COR-L47 (cell line): Measurements from ENCODE around the gene ACSL5.
"Not testable (repeated sequence)": the region's sequence is repeated elsewhere in the genome, so short reads cannot be mapped to it uniquely, and the experiment has no call there.

ENCODE experiments used
- DNase-seq: peaks from one replicate; lab custom pipeline; 2025; lab: John Stamatoyannopoulos, UW

Gene ACSL5

DNA sequence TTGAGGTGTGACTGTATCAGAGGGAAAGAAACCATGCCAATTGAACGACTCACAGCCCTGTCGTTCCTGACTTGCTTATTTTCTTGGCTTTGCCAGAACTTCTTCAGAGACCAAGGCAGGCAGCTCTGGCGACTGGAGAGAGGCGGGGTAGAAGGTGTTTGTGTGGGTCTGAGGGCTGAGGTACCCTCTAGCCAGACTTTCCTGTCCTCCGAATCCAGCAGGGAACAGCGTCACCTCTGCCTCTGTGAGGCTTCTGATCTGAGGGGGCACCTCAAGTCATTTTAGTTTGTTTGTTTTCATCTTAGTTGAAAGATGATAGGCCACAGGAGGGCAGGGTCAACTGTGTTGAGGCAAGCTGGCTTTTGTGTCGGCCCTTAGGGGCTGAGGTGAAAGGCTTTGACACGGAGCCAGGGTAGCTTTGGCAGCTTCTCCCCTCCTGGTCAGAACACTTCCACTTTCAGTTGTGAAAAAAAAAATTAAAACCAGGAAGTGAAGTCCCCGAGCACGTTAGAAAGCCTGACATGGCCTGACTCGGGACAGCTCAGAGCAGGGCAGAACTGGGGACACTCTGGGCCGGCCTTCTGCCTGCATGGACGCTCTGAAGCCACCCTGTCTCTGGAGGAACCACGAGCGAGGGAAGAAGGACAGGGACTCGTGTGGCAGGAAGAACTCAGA is 1.9 kb downstream of the ACSL5 start:
- no peak for DNase-seq

DNA sequence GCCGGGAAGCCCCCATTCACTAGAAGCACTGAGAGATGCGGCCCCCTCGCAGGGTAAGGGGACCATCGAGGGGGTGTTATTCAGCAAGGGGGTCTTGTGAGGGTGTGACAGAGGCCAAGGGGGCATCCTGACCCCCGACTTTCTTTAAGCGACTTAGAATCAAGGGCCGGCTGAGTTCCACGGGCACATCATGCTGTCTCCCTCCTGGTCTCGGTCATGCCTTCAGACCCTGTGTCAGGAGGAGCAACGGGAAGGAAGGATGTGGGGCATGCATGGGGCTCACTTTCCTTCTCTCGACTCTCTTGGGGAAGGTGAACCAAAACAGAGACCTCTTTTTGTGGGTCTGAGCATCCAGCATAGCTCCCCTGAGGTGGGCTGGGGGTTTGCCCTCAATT is 2.5 kb downstream of the ACSL5 start:
- DNase-seq, result no peak

DNA sequence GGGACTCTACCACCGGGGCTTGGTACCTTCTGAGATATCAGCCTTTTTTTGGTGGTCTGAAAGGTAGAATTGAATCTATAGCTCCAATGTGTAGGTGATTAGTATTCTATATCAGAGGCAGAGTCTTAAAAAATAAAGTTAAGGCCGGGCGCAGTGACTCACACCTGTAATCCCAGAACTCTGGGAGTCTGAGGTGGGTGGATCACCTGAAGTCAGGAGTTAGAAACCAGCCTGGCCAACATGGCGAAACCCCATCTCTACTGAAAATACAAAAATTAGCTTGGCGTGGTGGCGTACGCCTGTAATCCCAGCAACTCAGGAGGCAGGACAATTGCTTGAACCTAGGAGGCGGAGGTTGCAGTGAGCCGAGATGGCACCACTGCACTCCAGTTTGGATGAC is 3.2 kb downstream of the ACSL5 start:
- not testable (repeated sequence) for DNase-seq

DNA sequence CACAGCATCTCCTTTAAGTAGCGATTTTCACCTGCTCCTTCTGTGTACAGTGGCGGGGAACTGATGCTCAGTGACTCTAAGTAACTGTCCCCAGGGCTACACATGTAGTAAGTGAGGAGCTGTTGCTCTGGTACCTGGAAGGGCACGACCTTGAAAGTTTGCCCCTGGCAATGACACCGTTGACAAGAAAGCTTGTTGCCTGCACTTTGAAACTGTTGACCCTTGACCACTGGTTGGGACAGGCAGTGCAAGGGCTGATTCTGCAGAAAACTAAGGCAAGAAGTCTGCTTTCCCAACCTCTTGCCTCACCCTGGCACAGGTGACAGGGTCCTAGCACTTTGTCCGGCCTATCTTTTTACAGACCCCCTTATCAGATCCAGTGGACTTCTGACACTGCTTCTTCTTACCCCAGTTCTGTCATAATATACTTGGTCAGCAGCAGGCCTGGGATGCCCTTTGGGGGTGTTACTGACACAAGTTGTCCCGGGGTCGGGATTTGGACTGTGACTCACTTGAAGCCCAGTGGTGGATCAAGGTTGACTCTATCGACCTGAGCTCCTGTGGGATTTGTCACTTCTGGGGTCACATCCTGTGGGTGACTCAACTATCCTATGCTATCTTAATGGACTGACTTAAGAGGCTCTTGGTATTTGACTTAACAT is 5.8 kb downstream of the ACSL5 start:
- no peak for DNase-seq

DNA sequence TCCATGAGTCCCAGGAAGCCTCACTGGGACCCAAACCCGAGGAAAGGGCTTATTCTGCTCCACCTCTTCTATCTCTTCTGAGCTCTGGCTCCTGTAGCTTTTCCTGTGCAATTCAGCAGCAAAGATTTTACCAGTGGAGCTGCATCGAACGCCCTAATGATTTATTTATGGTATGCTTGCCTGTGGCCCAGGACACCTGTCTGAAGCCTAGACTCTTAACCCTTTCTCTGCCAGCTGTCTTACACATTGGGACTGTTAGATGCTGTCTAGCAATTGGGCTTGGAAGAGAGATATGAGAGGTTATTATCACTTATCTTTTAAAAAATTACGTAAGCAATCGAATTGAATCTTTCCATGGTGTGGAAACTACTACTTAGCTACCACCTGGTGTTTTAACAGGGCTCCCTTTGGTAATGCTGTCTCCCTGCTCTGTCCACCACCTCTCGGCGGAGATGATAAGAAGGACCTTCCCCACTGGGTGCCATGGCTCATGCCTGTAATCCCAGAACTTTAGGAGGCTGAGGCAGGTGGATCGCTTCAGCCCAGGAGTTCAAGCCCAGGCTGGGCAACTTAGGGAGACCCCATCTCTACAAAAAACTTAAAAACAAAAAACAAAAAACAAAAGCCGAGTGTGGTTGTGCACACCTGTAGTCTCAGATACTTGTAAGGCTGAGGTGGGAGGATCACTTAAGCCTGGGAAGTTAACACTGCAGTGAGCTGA is 8.8 kb downstream of the ACSL5 start:
- DNase-seq, result no peak

DNA sequence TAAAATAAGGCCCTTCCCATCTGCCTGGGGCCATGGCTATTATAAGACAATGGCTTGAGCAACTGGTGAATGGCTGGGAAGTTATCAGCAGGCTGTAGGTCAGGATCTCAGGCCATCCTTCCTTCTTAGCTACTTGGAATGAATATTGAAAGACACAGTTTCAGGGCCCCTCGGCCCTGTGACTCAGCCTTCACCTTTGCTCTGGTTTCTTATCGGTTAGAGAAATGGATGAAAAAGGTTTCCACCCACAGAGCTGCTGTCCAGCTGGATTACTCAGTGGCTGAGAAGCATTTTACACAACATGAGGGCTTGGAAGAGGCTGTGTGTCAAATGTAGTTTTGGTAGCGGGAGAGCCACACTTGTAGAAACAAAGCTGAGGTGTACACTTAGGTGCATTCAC is 9.4 kb downstream of the ACSL5 start:
- no peak for DNase-seq

DNA sequence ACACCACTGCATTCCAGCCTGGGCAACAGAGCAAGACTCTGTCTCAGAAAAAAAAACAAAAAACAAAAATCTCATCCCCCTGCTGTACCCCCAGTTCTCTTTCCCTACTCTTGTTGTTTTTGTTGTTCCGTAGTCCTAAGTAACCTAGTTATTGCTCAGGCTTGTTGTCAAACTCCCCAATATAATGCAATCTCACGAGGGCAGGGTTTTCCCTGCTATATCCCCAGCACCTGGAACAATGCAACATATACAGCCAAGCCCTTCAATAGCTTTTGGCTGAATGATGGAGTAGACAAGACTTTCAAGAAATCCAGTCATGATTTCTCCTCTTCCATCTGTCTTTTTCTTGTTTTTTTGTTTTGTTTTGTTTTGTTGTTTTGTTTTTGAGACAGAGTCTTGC is 10.2 kb downstream of the ACSL5 start:
- DNase-seq, result no peak

DNA sequence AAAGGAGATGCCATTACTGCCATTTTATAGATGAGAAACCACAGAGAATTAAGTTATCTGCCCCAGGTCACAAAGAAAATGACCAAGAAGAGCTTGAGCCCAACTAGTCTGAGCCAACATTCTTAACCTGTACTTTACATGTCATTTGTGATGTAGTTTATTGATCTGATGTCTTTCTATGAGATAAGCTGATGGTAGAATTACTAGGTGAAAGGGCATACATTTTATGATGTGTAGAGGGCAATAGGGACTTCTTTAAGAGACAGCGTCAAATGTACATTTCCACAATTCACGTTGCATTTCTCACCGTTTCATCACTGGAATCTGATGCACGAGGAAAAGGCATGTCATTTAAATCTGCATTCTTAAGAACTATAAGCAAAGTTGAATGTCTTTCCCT is 11.3 kb downstream of the ACSL5 start:
- no peak for DNase-seq

DNA sequence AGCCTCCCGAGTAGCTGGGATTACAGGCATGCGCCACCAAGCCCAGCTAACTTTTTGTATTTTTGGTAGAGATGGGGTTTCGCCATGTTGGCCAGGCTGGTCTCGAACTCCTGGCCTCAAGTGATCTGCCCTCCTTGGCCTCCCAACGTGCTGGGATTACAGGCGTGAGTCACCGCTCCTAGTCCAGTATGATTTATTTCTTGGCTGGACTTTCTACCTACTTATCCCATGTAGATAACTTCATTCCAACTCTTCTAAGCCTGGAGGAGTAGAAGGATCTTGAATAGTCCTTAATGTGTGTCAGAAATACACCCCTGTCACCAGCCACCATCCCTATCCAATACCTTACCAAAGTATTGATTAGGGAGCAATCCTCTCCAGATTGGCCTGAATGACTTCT is 14.1 kb downstream of the ACSL5 start:
- DNase-seq, result not testable (repeated sequence)

DNA sequence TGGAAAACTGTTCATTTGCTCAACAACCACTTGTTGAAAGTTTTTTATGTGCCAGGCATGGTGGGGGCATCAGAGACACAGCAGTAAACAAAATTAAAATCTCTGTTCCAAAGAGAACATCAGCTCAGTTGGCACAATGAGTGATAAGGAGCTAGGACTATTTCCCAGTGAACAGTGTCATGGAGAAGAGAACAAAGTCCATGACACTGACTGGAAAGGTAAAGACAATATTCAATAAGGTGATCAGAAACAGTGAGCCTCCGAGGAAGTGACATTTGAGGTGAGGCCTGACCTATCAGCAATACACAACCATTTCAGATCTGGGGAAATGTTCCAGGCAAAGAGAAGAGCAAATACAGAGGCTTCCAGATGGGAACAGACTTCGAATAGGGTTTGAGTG is 14.6 kb downstream of the ACSL5 start:
- DNase-seq, result no peak

DNA sequence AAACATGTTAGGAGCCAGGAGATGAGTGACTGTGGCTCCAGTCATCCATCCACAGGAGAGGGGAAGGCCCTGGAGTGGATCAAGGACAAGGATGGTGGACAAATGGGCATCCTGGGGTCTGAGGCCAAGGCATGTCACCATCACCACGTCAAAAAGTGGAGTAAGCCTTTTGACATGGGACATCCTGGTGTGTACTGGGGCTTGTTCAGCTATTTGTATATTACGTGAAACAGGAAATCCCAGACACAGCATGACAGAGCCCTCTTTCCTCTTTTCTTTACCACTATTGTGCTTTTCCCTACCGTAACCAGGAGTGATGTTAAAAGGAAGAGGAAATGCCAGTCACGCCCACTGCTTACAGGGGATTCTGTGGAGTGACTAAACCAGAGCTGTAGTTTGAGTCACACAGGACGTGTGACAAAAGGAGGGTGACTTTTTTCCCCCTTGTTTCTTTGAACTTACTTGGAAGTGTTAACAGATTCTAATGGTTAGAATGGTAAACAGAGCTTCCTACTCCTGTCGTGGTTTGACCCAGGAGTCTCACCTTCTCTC is 15.4 kb downstream of the ACSL5 start:
- no peak for DNase-seq

DNA sequence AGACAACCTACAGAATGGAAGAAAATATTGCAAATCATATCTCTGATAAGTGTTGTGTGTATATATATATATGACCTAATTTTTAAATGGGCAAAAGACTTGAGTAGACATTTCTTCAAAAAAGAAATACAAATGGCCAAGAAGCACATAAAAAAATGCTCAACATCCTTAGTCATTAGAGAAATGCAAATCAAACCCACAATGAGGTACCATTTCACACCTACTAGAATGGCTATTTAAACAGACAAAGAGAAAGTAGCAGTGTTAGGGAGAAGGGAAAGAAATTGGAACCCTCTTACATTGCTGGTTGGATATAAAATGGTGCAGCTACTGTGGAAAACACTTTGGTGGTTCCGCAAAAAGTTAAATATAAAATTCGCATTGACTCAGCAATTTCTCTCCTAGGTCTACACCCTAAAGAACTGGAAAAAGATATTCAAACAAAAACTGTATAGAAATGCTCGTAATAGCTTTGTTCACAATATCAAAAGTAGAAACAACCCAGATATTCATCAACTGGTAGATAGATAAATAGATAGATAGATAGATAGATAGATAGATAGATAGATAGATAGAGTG is 16.3 kb downstream of the ACSL5 start:
- no peak for DNase-seq

DNA sequence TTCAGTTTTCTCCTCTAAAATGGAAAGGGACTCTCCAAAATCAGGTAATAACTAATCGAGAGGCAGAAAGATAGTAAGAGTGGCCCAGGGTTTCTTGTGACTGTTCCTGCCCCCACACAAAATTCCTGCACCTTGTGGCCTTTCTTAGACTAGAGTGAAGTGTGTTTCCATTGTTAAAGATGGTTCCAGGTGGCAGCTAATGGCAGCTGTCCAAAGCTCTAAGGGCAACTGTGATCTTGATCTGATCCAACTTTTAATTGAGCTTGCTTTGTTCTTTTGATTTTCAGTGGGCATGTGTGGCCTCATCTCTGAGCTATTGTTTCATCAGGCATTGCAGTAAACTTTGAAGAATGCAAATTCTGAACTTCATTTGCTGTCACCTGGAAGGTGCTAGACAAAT is 19.4 kb downstream of the ACSL5 start:
- no peak for DNase-seq

DNA sequence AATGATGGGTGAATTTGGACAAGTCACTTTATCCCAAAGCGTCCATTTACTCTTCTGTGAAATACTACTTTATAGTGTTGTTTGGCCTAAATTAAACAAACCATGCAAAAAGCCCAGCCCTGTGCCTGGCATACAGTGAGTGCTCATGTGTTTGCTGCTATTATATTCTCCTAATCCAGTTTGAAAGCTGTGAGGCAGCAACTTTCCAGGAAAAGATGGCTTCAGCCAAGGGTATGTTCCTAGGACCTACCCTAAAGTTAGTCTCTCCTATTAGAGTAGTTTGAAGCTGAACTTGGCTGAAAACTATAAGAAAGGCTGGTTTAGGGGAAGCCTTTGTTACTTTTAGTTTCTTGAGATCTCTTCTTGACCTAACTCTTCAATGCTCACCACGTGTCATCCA is 19.9 kb downstream of the ACSL5 start:
- no peak for DNase-seq

DNA sequence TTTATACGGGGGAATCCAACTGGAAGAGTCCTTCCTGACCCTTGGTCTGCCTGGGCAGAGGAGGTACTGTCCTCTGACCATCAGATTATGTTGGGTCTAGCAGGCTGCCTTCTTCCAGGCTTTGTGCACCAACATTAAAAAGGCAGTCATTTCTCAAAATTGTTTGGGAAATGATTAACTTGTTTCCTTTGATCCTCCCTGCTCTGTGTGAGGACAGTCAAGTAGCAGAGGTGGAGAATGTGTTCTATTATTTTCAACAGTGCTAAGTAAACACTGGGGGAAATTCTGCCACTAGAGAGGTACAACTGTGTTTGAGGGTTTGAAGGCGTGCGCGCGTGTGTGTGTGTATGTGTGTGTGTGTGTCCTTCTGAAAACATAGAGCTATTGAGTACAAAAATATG is 20.6 kb downstream of the ACSL5 start:
- no peak for DNase-seq

DNA sequence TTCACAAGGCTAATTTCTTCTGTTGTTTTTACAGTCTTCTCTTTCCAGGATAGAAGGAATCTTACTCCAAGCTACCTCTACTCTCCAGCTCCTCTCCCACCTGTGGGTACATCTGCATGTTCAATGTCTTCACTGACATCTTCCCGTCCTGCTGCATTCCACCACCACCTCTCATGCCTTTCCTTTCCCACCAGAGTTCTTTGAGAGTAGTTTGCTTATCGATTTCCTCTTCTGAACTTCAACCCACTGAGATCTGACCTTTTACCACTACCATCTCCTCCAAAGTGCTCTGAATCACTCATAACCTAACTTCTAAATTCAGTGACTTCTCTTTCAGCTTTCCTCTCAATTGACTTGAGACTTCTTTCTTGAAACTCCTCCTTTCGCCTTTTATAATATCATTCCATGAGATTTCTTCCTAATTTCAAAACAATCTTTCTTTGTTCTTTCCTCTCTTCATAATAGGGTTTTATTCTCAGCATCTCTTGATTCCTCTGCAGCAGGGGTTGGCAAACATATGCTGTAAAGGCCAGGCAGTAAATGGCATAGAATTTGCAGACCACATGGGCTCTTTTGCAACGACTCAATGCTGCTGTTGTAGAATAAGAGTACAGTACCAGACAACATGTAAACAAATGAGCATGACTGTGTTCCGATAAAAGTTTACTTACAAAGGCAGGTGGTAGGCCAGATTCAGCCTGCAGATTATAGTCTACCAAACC is 22.1 kb downstream of the ACSL5 start:
- DNase-seq, result no peak

DNA sequence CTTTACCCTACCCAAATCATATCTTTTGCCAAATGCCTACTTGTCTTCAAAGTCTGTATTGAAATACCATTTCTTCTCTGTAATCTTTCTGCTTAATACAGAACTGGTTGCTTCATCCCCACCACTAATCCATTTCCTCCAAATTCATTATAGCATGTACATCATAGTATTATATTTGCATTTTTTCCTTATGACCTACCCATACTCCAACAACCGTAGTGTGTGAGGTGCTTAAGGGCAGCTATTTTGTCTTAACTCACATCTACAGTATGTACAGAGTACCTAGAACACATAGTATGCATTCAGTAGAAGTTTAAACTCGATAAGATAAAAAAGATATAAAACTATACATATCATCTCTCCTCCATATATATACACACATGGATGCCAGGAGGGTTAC is 23.7 kb downstream of the ACSL5 start:
- DNase-seq, result no peak

DNA sequence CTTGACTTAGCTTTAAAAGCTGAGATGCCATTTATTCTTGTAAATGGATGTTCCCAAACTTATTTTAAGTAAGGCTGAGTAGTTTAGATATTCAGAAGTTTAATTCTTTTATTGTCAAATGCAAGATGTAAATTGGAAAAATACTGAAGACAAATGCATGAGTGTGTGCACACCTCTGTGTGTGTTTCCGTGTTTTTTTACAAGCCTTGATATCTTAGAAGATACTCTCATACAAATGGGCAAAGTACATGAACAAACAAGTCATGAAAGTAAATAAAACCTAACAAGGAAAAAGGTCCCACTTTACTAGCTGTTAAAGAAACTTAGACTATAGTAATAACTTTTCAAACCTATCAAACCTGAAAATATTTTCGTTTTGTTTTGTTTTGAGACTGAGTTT is 29.0 kb downstream of the ACSL5 start:
- DNase-seq, result no peak

DNA sequence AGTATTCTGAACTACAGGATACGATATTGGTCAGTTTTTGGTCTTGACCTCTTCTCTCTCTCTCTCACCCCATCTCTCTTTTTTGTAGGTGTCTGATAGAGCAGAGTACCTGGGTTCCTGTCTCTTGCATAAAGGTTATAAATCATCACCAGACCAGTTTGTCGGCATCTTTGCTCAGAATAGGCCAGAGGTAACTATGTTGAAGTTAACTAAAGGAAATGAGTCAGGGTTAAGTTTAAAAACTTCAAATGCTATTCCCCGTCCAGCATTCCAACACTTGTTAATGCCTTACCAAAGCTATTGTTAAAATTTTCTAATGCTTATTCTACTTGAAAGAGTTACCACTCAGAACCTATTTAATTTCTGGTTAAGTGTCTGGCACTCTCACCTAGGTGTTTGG is 30.7 kb downstream of the ACSL5 start:
- no peak for DNase-seq

DNA sequence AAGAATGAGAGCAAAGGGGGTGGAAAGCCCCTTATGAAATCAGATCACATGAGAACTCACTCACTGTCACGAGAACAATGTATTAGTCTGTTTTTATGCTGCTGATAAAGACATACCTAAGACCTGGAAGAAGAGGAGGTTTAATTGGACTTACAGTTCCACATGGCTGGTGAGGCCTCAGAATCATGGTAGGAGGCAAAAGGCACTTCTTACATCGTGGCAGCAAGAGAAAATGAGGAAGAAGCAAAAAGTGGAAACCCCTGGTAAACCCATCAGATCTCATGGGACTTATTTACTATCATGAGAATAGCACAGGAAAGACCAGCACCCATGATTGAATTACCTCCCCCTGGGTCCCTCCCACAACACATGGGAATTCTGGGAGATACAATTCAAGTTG is 32.9 kb downstream of the ACSL5 start:
- not testable (repeated sequence) for DNase-seq

DNA sequence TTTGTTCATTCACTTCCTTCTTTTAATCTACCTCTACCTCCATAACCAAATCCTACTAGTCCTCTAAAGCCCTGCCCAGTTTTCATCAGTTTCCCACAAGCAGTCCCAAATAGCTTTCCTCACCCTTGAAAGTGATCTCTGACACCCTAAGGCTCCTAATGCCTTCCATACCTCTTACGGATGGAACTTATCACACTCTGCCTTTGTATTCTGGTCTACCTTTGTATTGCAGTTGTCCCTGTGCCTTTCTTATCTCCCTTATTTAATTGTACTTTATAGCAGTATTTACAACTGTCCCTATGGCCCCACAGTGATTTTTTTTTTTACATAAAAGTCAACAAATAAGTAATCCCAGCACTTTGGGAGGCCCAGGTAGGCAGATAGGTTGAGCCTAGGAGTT is 33.8 kb downstream of the ACSL5 start:
- DNase-seq, result no peak

DNA sequence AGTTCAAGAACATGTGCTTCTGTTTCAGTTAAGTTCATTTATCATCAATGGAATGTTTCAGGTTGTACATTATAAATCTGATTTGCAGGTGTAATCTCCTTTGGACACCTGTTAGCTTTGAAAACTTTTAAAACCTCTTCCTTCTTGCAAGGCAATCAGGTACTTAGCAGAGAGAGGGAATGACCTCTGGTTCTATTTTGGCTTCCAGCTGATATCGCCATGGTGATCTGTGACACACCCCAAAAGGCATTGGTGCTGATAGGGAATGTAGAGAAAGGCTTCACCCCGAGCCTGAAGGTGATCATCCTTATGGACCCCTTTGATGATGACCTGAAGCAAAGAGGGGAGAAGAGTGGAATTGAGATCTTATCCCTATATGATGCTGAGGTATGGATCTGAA is 35.4 kb downstream of the ACSL5 start:
- no peak for DNase-seq
